Muscle layer of colon (tissue), 2 donors: Measurements from ENCODE around the gene MPHOSPH9.
"Not testable (repeated sequence)": the region's sequence is repeated elsewhere in the genome, so short reads cannot be mapped to it uniquely, and the experiment has no call there.

Experiments
- H3K27ac ChIP-seq: one replicate; pipeline ENCODE4 v1.7.0; 2013; ENCODE audit warnings: low read depth, mild to moderate bottlenecking, low read length, moderate library complexity
- H3K27me3 ChIP-seq, 2 donors: one replicate each; pipeline ENCODE4 v1.7.0; 2013; ENCODE audit warnings: low read length in 2 of 2, mild to moderate bottlenecking in 2 of 2; ENCODE audit not compliant: insufficient read depth in 2 of 2, control insufficient read depth in 1 of 2
- H3K36me3 ChIP-seq: one replicate; pipeline ENCODE4 v1.7.0; 2013; ENCODE audit warnings: mild to moderate bottlenecking, low read length; ENCODE audit not compliant: insufficient read depth
- H3K4me1 ChIP-seq: one replicate; pipeline ENCODE4 v1.7.0; 2013; ENCODE audit warnings: mild to moderate bottlenecking, low read length; ENCODE audit not compliant: insufficient read depth
- H3K4me3 ChIP-seq, 2 donors: one replicate each; pipeline ENCODE4 v1.7.0; 2013; ENCODE audit warnings: low read length in 2 of 2, low read depth in 1 of 2, mild to moderate bottlenecking in 1 of 2, moderate library complexity in 1 of 2
- H3K9ac ChIP-seq: one replicate; pipeline ENCODE4 v1.7.0; 2013; ENCODE audit warnings: low read length
- H3K9me3 ChIP-seq: one replicate; pipeline ENCODE4 v1.7.0; 2013; ENCODE audit warnings: mild to moderate bottlenecking, low read length
- donor health status: abdominal sarcoma.
- donor health status: Adenocarcinoma of cecum.

MPHOSPH9 gene

DNA sequence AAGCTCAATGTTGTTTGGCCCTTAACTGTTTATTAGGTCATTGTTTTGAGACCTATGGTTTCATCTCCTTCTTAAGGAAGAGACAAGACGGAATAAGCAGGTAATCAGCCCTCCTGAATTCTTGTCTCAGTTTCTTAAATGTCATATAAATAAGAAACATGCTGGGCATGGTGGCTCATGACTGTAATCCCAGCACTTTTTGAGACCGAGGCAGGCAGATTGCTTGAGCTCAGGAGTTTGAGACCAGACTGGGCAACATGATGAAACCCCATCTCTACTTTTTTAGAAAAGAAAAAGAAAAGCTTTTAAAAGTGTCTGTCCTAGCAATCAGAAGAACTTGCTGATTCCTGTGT lies 5.4 kb upstream of the MPHOSPH9 start:
- no peak overlapping the region for H3K9ac ChIP-seq

DNA sequence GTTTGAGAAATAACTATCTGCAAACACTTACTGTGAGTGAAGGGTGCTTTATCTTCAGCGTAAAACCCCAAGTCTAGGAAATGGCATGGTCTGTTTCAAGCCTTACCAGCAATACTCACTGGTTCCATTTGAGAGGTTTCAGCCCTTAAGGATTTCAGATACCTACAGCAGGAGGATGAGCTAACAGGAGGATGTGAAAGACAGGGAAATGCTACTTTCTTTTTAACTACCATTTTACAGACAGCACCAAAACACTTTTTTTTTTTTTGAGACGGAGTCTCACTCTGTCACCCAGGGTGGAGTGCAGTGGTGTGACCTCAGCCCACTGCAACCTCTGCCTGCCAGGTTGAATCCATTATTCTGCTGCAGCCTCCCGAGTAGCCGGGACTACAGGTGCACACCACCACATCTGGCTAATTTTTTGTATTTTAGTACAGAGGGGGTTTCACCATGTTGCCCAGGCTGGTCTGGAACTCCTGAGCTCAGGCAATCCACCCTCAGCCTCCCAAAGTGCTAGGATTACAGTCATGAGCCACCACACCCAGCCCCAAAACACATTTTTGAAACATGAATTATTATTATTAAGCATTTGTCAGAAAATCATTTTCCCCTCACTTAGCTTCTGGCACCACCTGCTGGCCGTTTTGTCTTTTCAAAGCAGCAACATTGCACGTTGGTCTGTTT lies 4.8 kb upstream of the MPHOSPH9 start:
- no peak overlapping the region for H3K4me3 ChIP-seq
- H3K27ac ChIP-seq: no peak overlapping the region
- H3K36me3 ChIP-seq: peaks cover 4% of the 10 kb centered on the region
- H3K9ac ChIP-seq: no peak overlapping the region
- H3K9me3 ChIP-seq: no peaks in the 10 kb centered on the region
- H3K27me3 ChIP-seq: no peaks in the 10 kb centered on the region
- H3K4me1 ChIP-seq: peaks cover 36% of the 10 kb centered on the region

More for the DNA sequence above, 5.4 kb upstream of the MPHOSPH9 start:
- no peak overlapping the region for H3K27ac ChIP-seq
- H3K4me1 ChIP-seq: peaks cover 36% of the 10 kb centered on the region
- no peak overlapping the region for H3K4me3 ChIP-seq
- no peaks in the 10 kb centered on the region for H3K27me3 ChIP-seq
- H3K36me3 ChIP-seq: peaks cover 4% of the 10 kb centered on the region
- H3K9me3 ChIP-seq: no peaks in the 10 kb centered on the region

DNA sequence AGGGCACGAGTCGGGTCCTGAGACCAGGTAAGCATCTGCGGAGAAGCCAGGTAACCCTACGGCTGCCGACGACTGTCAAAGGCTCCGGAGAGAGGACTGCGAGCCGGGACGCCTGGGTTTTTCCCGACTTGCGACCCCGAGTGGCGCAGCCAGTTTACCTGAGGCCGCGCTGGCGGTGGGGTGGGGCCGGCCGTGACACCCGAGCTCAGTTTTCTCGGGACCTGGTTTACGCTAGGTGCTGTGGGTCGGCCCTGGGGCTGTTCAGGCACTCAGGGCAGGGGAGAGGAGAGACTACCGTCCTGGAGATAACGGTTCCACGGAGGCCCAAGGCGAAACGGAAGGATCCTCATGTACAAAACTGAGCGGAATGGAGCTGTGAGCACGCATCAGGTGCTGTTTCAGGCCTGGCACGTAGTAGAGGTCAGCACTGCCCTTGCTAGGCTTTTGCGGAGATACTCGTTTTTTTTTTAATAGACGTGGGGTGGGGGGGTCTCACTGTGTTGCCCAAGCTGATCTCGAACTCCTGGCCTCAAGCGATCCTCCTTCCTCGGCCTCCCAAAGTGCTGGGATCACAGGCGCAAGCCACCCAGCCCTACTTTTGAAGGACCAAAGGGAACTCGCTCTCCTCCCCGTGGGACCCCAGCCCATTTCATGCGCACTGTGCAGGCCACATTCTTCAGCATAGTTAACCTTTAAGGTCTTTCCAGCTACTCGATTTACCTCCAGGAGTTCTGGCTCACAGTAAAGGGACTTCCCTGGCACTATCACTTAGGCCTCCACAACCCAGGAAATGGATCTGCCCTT lies 766 bp upstream of the MPHOSPH9 start:
- peaks cover 4% of the 10 kb centered on the region for H3K36me3 ChIP-seq
- H3K27me3 ChIP-seq: no peaks in the 10 kb centered on the region
- H3K27ac ChIP-seq: peak overlapping the region; percentile 94
- H3K4me3 ChIP-seq: peak overlapping the region; percentile 91 to 96
- H3K4me1 ChIP-seq: peaks cover 34% of the 10 kb centered on the region
- peak overlapping the region; percentile 96 for H3K9ac ChIP-seq
- H3K9me3 ChIP-seq: no peaks in the 10 kb centered on the region

DNA sequence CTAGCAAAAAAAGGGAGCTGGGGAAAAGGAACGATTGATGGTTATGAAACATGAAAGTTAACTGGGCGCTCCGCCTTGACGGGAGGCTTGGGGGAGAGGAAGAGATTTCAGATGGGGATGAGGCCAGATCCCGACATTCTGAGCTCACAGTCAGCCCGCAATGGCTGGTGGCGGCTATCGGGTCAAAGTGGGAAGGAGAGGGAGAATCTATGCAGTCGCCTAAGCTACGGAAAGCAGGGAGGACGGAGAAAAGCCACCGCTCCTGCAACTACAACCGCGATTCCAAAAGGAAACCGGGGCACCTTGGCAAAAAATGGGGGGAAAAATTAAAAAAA lies 502 bp downstream of the MPHOSPH9 start:
- Histone ChIP-seq H3K36me3 (peaks cover under 1% of the 10 kb centered on the region), H3K4me1 (peaks cover 23% of the 10 kb centered on the region), H3K9ac (peak overlapping the region; percentile 66)

DNA sequence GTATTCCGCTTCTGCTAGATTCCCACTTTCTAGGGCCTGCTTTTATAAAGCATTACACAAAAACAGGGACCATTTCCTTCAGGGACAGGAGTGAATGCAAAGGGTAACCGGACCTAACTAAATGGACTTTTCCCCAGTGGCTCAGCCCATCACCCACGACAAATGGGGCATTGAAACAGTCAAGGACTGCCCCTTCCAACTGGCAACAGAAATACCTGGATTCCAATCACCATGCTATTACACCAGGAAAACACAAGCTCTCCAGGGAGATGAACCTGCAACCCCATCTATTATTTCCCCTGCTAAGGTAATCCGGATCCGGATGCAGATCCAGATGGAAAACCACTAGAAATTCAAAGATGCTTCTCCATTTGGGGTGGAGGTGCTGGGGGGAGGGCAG lies 1.0 kb downstream of the MPHOSPH9 start:
- H3K9me3 ChIP-seq: no peaks in the 10 kb centered on the region
- peaks cover 22% of the 10 kb centered on the region for H3K4me1 ChIP-seq
- peak overlapping the region; percentile 91 to 96 for H3K4me3 ChIP-seq
- H3K36me3 ChIP-seq: no peaks in the 10 kb centered on the region
- H3K9ac ChIP-seq: peak overlapping the region; percentile 66
- no peaks in the 10 kb centered on the region for H3K27me3 ChIP-seq
- peak overlapping the region; percentile 94 for H3K27ac ChIP-seq

More for the DNA sequence above, 502 bp downstream of the MPHOSPH9 start:
- no peaks in the 10 kb centered on the region for H3K9me3 ChIP-seq
- H3K4me3 ChIP-seq: peak overlapping the region; percentile 91 to 96
- peak overlapping the region; percentile 94 for H3K27ac ChIP-seq
- H3K27me3 ChIP-seq: no peaks in the 10 kb centered on the region

DNA sequence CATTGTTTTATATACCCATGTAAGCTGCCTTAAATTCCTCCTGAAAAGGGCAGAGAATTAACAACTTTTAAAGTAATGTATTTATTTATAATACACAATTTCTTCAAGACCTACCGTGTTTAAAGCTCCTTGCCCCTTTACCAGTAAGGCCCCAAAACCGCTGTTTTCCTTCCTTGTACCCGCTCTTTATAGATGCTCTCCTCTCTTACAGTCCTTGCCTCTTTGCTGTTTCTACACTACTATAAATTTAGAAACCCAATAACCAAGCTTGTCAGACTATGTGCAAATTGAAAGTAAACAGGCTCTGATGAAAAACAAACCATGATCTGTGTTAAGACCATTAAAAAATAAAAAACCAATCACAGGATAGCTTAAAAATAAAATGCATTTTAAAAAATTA lies 3.9 kb downstream of the MPHOSPH9 start:
- Histone ChIP-seq H3K27me3 (no peaks in the 10 kb centered on the region), H3K27ac (no peak overlapping the region), H3K4me1 (peaks cover 12% of the 10 kb centered on the region), H3K36me3 (no peaks in the 10 kb centered on the region), H3K4me3 (no peak overlapping the region), H3K9ac (no peak overlapping the region), H3K9me3 (no peaks in the 10 kb centered on the region)

DNA sequence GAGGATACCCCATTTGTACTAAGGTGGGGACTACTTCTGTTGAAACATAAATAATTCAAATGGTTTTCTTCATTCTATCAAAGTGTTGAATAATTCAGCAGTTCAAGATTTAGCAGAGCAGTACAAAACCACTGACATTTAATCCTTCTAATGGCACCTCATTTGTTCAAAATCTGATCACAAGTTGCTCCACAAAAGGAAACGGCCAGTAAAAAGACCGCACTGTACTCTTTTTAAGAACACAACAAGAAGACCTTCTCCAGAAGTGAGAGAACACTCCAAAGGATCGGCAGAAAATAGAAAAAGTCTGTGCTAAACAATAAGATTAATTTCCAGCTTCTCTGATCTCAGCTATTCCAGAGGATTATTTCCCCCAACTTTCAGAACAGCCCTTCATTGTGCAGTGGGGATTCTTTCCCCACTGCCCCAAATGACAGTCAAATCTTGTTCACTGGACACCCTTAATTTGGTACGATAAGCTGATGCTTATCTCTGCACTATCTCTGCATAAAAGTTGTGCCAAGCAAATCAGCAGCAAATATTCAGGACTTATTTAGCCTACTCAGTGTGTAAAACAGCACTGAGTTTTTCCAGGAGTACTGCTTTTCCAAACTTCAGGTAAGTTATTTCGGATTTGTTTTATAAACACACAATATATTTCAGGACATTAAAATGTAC lies 5.2 kb downstream of the MPHOSPH9 start:
- no peaks in the 10 kb centered on the region for H3K9me3 ChIP-seq
- peaks cover 10% of the 10 kb centered on the region for H3K4me1 ChIP-seq
- no peaks in the 10 kb centered on the region for H3K27me3 ChIP-seq
- H3K4me3 ChIP-seq: no peak overlapping the region
- H3K36me3 ChIP-seq: no peaks in the 10 kb centered on the region
- no peak overlapping the region for H3K9ac ChIP-seq
- H3K27ac ChIP-seq: no peak overlapping the region

DNA sequence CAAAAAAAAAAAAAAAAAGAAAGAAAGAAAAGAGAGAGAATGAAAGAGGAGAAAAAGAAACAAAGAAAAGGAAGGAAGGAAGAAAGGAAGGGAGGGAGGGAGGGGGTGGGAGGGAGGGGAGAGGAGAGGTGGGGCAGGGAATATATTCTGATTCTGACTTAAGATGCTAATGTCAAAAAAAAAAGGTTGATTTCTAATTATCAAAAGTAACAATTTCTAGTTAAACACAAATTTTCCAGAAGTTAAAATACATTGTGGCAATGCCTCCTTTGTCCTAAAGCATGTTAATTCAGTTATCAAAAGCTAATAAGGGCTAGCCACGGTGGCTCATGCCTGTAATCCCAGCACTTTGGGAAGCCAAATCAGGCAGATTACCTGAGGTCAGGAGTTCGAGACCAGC lies 7.5 kb downstream of the MPHOSPH9 start:
- no peaks in the 10 kb centered on the region for H3K4me1 ChIP-seq
- H3K27me3 ChIP-seq: no peaks in the 10 kb centered on the region
- H3K4me3 ChIP-seq: no peak overlapping the region
- H3K27ac ChIP-seq: no peak overlapping the region
- H3K9me3 ChIP-seq: no peaks in the 10 kb centered on the region
- H3K36me3 ChIP-seq: no peaks in the 10 kb centered on the region
- H3K9ac ChIP-seq: no peak overlapping the region

DNA sequence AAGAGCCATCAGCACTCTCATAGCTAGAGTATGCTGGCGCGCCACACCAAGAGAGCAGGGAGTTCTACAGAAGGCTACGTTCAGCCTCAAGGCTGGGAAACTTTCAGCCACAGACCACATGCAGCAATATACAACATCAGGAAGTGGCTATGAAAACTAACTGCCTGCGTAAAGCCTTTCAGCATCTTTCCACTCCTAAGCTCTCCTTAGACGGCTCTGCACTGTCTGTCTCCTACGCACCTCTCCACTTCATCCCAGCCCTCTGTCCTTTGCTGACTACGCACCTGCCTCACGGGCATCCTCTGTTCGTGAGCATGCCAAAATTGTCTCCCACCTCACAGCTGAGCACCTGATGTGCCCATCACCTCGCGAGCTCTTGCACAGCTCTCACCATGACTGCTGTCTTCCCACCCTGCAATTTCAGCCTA lies 9.7 kb downstream of the MPHOSPH9 start:
- H3K36me3 ChIP-seq: no peaks in the 10 kb centered on the region
- H3K4me3 ChIP-seq: no peak overlapping the region
- no peak overlapping the region for H3K27ac ChIP-seq
- H3K9me3 ChIP-seq: no peaks in the 10 kb centered on the region
- no peak overlapping the region for H3K9ac ChIP-seq
- no peaks in the 10 kb centered on the region for H3K4me1 ChIP-seq
- H3K27me3 ChIP-seq: no peaks in the 10 kb centered on the region

DNA sequence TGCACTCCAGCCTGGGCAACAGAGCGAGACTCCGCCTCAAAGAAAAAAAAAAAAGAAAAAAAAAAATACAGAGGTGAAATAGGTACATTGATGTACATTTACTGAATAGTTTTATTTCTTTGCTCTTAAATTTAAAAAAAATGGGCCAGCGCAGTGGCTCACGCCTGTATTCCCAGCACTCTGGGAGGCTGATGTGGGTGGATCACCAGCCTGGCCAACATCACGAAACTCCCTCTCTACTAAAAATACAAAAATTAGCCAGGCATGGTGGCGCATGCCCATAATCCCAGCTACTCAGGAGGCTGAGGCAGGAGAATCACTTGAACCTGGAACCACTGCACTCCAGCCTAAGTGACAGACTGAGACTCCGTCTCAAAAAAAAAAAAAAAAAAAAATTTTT lies 25.1 kb downstream of the MPHOSPH9 start:
- H3K4me3 ChIP-seq, H3K4me1 ChIP-seq, H3K27ac ChIP-seq, H3K9ac ChIP-seq, H3K9me3 ChIP-seq, H3K36me3 ChIP-seq, H3K27me3 ChIP-seq: not testable (repeated sequence)

DNA sequence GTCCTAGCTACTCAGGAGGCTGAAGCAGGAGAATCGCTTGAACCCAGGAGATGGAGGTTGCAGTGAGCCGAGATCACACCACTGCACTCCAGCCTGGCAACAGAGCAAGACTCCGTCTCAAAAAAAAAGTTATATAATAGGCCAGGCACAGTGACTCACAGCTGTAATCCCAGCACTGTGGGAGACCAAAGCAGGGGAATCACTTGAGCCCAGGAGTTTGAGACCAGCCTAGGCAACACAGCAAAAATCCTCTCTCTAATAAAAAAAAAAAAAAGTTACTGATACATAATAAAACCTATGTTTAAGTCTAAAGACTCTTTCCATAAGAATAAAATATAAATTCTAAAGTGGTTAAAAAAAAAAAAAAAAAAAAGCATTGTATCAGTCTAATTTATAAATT lies 26.1 kb downstream of the MPHOSPH9 start:
- not testable (repeated sequence) for H3K36me3 ChIP-seq, H3K4me3 ChIP-seq, H3K9ac ChIP-seq, H3K27me3 ChIP-seq, H3K27ac ChIP-seq, H3K9me3 ChIP-seq, H3K4me1 ChIP-seq
